ENCODE measurements around the gene FBXO31.
"Not testable (repeated sequence)": the region's sequence is repeated elsewhere in the genome, so short reads cannot be mapped to it uniquely, and the experiment has no call there.

The FBXO31 gene

GRCh38 chr16:87411375-87412271, 28.0 kb upstream of the FBXO31 start:
- no peak for DNase-seq

- no peak for DNase-seq
These were observed 27.4 kb upstream of the FBXO31 start for GRCh38 chr16:87410968-87411367.

- DNase-seq: no peak
These were observed 27.0 kb upstream of the FBXO31 start for GRCh38 chr16:87410530-87410929.

- no peak for DNase-seq
These were observed 26.2 kb upstream of the FBXO31 start for GRCh38 chr16:87409781-87410180.

- no peak for DNase-seq
These were observed 25.6 kb upstream of the FBXO31 start for GRCh38 chr16:87409153-87409552.

GRCh38 chr16:87407511-87408112, 24.0 kb upstream of the FBXO31 start:
- no peak for DNase-seq

- no peak for DNase-seq
These were observed 23.0 kb upstream of the FBXO31 start for GRCh38 chr16:87406495-87407088.

GRCh38 chr16:87404764-87405625, 21.4 kb upstream of the FBXO31 start:
- no peak for DNase-seq

DNA sequence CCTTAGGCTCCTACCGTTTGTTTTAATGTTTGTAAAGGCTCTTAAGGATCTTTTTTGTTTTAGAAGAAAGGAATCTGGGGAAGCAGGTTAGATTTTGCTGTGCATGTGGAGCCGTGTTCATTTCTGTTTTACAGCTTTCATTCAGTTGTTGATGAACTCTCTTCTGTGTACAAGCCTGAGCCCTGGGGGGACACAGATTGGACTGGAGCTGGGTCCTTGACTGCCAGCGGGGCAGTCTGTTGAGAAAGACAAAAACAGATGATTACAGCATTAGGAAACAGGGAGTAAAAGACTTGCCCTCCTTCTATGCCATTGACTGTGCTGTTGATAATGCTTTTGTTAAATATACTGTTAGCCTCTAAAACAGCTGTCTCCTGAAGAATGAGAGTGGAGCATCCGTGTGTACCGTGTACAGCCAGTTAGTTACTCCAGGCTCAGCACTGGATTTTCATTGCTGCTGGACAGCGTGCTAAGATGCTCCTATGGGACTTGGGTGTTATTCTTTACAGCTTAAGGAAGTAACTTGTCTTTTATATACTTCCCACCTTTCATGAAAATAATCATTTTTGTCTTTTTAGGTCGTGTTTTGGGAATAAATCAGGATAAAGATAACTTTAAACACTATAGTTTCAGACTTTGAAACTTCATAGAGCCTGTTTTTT, 11.7 kb upstream of the FBXO31 start:
- no peak for DNase-seq

- DNase-seq: no peak
These were observed 10.1 kb upstream of the FBXO31 start for GRCh38 chr16:87393680-87394055.

DNA sequence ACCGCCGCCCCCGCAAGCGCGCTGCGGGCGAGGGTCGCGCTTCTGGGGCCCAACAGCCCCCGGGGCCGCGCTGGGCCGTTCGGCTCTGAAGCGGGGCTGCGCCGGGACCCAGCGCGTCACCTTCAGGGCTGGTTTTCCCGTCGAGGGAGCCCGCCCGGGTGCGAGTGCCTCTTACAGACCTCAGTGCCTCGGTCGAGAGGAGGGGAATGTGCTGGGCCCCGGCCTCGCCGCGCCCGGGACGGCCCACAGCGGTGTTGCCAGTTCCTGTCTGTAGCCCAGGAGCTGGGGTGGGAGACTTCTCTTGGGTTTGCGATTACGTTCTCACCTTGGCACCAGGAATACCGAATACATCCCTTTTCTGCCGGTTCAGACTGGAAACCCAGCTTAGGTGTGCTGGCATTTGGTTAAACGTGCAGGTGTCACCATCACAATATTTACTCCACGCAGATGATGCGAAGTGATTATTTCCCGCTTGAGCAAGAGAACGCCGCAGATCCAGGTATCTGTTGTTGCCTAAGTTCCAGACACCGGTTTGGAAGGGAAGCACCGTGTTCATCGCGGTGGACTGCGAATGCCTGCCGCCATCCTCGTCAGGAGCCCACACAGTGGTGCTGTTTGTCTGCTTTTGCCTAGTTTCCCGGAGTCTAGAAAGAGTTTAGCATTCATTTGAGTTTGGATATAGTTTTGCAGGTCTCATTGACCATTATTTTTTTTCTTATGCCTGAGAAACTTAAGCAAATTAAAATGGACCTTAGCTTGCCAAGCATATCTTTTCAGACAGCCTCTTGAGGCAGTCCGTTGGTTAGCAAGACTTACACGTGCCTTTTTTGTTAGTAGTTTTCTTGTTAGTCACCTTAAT, 9.5 kb upstream of the FBXO31 start:
- DNase-seq: peak; percentile 42

GRCh38 chr16:87391950-87392820, 8.6 kb upstream of the FBXO31 start, which contains the start of gene MAP1LC3B:
Gene MAP1LC3B (plus strand): TSS chr16:87392336. CDS start chr16:87392428, 92 bp downstream.
- DNase-seq: peak; percentile 92

GRCh38 chr16:87391324-87391949, 7.9 kb upstream of the FBXO31 start:
- peak; percentile 47 for DNase-seq

DNA sequence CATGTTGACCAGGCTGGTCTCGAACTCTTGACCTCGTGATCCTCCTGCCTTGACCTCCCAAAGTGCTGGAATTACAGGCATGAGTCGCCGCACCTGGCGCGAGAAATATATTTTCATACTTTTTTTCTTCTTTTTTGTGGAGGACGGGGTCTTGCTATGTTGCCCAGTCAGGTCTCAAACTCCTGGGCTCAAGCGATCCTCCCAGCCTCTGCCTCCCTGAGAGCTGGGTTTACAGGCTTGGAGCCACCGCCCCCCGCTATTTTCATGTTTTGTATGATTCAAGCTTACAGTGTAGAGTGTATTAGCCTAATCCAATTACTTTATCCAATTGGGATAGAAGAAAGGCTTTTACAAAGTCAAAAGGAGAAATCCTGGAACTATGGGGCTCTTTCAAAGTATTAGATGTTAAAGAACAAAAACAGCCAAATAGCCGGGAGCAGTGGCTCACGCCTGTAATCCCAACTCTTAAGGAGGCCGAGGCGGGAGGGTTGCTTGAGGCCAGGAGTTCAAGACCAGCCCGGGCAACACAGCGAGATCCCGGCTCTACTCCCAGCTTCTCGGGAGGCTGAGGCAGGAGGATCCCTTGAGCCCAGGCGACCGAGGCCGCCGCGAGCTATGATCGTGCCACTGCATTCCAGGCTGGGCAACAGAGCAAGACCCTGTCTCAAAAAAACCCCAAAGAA, 7.2 kb upstream of the FBXO31 start:
- no peak for DNase-seq

- DNase-seq: not testable (repeated sequence)
These were observed 6.3 kb upstream of the FBXO31 start for GRCh38 chr16:87389914-87390313.

DNA sequence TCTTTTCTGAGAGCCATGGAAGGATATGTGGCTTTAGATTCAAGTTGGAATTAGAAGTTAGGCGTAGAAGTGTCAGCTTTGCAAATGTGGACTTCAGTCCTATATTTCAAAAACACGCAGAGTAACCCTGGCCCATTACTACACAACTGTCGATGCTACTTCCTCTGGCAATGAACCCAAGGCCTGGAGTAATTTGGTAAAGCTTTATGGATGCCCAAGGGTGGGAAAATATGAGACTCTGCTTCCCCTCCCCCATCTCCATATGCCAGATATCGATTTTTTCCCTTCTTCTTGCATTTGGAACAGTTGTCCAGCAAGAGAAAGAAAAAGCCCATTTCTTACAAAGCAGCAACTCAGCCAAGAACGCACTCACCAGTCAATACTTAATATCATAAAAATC, 5.7 kb upstream of the FBXO31 start:
- DNase-seq: peak; percentile 3

DNA sequence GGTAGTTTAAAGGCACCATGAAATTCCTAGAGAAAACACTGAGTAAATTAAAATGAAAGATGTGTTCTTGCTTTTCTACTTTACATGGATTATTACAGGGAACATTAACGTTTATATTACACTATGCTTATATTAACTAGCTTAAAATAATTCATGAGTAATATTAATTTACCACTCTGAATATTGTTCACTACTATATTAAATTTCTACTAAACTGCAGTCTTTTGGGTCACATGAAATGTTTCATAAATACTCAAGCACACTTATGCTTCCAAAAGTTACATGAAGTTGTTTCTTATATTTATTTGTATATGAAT, 5.2 kb upstream of the FBXO31 start:
- no peak for DNase-seq

- DNase-seq: peak; percentile 96
These were observed 4.6 kb upstream of the FBXO31 start for GRCh38 chr16:87387942-87388817.

DNA sequence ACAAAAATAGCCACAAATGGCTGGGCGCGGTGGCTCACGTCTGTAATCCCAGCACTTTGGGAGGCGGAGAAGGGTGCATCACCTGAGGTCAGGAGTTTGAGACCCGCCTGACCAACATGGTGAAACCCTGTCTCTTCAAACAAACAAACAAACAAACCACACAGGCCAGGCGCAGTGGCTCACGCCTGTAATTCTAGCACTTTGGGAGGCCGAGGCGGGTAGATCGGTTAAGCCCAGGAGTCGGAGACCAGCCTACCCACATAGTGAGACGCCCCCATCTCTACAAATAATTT, 1.2 kb upstream of the FBXO31 start:
- DNase-seq: not testable (repeated sequence)
